Hippocampal formation (tissue), 2 donors: ENCODE data around the gene IGSF9B.
"Not testable (repeated sequence)": the region's sequence is repeated elsewhere in the genome, so short reads cannot be mapped to it uniquely, and the experiment has no call there.

ENCODE experiments used
- DNase-seq, 2 donors: peaks; one replicate each; lab custom pipeline; 2025; lab: John Stamatoyannopoulos, UW

The IGSF9B gene

GRCh38 chr11:133956650-133957633 lies at the start of gene IGSF9B:
IGSF9B (minus strand) TSS chr11:133956968; CDS start chr11:133956754, 214 bp downstream.
- DNase-seq: peak; percentile 67 to 74

GRCh38 chr11:134004496-134005172 lies 47.9 kb upstream of the IGSF9B start:
- DNase-seq: no peak

- DNase-seq: no peak
Observed at GRCh38 chr11:134003792-134004495, 47.2 kb upstream of the IGSF9B start.

- not testable (repeated sequence) for DNase-seq
Observed at GRCh38 chr11:134002819-134003218, 46.1 kb upstream of the IGSF9B start.

GRCh38 chr11:134002338-134002737 lies 45.6 kb upstream of the IGSF9B start:
- not testable (repeated sequence) for DNase-seq

GRCh38 chr11:134001596-134001995 lies 44.8 kb upstream of the IGSF9B start:
- no peak for DNase-seq

GRCh38 chr11:134001088-134001487 lies 44.3 kb upstream of the IGSF9B start:
- DNase-seq: no peak

- DNase-seq: no peak
Observed at GRCh38 chr11:133999355-133999754, 42.6 kb upstream of the IGSF9B start.

- no peak for DNase-seq
Observed at GRCh38 chr11:133997554-133997953, 40.8 kb upstream of the IGSF9B start.

GRCh38 chr11:133996671-133997070 lies 39.9 kb upstream of the IGSF9B start:
- no peak for DNase-seq

- DNase-seq: no peak
Observed at GRCh38 chr11:133995066-133995465, 38.3 kb upstream of the IGSF9B start.

- DNase-seq: no peak
Observed at GRCh38 chr11:133993921-133994320, 37.2 kb upstream of the IGSF9B start.

- no peak for DNase-seq
Observed at GRCh38 chr11:133993107-133993506, 36.3 kb upstream of the IGSF9B start.

- no peak for DNase-seq
Observed at GRCh38 chr11:133992121-133992520, 35.4 kb upstream of the IGSF9B start.

GRCh38 chr11:133991101-133991500 lies 34.3 kb upstream of the IGSF9B start:
- no peak for DNase-seq

GRCh38 chr11:133990501-133990900 lies 33.7 kb upstream of the IGSF9B start:
- DNase-seq: no peak

- DNase-seq: no peak
Observed at GRCh38 chr11:133988686-133989410, 32.1 kb upstream of the IGSF9B start.

- no peak for DNase-seq
Observed at GRCh38 chr11:133987171-133987570, 30.4 kb upstream of the IGSF9B start.

GRCh38 chr11:133985981-133986944 lies 29.5 kb upstream of the IGSF9B start:
- DNase-seq: no peak

GRCh38 chr11:133984828-133985227 lies 28.1 kb upstream of the IGSF9B start:
- DNase-seq: no peak
